Left lobe of liver (tissue), 2 donors: ENCODE measurements around the gene GEN1. TPM values are rescaled to one million over a fixed set of nuclear protein-coding genes. Genes with fewer than 3 reads are reported as not detected.
A peak's percentile ranks its signal among the peaks of the same experiment; 100 is the strongest.

Experiments
- ATAC-seq: fragments of 200-7000 bp; cut with Tn5 transposase; one replicate; pipeline ENCODE4 v1.9.1; 2020; ENCODE audit warnings: mild to moderate bottlenecking, moderate library complexity
- DNase-seq: peaks from one replicate; pipeline ENCODE4 v3.0.0-alpha.2; 2020; ENCODE audit warnings: low spot score
- total RNA-seq: library from RNA; stranded (reverse); gene quantifications from one replicate; pipeline ENCODE4 v1.2.1, GENCODE V29; 2021
- donor health status: DM: no; HTN: no; CAD: no; lungs with moderate emphysema.
- donor health status: DM: no; HTN: yes; CAD: no.

GEN1 gene
- total RNA-seq, 1 donor from 2014 or later, result 5.8 TPM

DNA sequence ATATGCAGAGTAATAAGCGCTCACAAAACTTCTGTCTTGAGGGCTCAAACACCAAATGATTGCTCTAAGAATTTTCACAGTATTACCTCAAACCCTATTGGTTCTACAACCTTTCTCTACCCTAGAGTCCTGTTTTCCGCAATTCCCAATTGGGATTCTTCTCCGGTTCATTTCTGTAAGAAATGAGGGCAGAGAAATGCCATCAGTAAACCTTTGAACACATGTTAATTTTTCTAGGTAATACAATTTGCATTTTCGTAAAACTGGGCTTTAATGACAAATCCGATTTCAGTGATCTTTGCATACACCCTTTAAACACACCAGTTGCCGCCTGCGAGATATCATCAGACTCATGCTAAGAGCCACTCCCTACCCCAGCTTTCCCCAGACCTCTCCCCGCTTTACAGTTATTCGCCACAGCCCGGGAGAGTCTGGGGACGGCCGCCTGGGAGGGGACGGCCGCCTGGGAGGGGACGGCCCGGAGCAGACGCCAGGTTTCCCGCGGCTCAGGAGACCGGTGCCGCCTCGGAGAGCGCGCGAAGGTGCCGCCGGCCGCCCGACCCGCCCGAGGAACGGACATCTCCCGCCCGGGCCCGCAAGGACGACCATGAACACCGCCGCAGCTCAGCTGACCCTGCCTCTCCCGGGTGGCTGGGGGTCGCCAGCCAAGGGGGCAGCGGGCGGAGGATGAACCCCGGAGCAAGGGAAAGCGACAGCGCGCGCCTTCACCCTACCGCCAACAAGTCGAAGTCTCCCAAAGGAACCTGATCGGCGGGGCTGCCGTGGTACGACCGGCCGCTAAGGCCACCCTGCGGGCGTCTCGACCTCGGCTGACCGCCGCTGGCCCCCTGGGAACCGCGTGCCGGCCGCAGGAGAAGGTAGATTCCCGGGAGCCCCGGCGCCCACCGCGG lies 791 bp upstream of the GEN1 start:
- peak; percentile 79 for DNase-seq
- peak; percentile 85 for ATAC-seq

DNA sequence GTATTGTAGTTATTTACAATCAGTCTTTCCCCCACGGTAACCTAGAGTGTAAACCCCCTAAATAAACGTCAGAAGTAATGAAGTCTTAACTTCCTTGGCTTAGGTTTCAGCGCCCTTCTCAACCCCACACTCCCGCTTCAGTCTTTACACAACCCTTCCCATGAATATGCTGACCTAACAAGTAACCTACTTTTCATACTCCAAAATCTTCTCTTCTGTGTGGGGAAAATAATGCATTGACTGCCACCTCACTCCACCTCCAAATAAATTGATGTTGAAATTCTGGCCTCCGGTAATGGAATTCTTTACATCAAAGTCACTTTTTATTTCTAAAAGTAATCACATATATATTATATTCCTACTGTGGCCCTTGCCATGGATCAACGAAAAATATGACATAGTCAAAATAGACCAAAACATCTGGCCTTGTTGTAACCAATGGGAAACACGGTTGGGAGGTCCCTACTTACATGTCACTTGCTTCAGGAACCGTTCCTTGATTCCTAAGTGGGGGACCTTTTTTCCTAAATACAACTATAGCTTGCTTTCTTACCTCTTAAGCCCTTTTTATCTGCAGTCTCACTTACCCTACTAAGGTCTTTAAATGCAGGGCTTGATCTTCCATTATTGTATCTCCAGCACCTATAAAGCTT lies 961 bp downstream of the GEN1 start:
- DNase-seq (no peak), ATAC-seq (no peak)

- no peak for ATAC-seq
Measured at GRCh38 chr2:17756668-17757067, 2.7 kb downstream of the GEN1 start.

GRCh38 chr2:17757321-17757720 lies 3.4 kb downstream of the GEN1 start:
- DNase-seq (no peak), ATAC-seq (peak; percentile 44)

More at GRCh38 chr2:17756668-17757067, 2.7 kb downstream of the GEN1 start:
- DNase-seq, result no peak

GRCh38 chr2:17758118-17758517 lies 4.2 kb downstream of the GEN1 start:
- DNase-seq, result no peak
- no peak for ATAC-seq

- ATAC-seq, result peak; percentile 40
- DNase-seq, result peak; percentile 65
Measured at GRCh38 chr2:17759805-17760204, 5.9 kb downstream of the GEN1 start.

GRCh38 chr2:17762451-17762850 lies 8.5 kb downstream of the GEN1 start:
- ATAC-seq (no peak), DNase-seq (no peak)

GRCh38 chr2:17763641-17764333 lies 9.8 kb downstream of the GEN1 start:
- peak; percentile 71 for ATAC-seq
- peak; percentile 60 for DNase-seq

DNA sequence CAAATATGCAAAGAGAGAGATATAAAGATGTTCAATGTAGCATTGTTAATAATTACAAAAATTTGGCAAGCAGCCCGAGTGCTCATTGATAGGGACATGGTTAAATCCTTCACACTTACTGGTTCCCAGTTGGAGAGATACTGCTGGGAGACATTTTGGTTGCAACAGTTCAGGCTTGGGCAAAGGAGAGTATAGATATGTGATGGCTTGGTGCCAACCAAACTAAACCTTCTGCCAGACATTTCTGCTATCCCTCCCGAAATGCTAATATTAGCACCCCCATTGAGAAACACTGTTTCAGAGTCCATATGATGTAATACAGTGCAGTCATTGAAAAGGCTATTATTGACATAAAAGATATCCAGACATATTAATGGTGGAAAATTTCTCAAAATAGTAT lies 11.5 kb downstream of the GEN1 start:
- DNase-seq, result peak; percentile 76
- ATAC-seq, result peak; percentile 72

DNA sequence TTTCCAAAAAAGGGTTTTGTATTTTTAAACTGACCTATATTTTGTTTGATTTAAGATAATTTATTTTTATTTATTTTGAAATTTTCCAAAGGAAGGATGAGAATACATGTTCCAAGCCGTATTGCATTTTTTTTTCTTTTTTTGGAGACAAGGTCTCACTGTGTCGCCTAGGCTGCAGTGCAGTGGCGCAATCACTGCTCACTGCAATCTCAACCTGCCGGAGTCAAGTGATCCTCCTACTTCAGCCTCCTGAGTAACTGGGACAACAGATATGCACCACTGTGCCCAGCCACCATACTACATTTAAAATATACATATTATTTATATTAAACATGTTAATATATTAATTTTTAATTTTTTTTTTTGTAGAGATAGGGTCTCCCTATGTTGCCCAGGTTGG lies 15.0 kb downstream of the GEN1 start:
- ATAC-seq (peak; percentile 21), DNase-seq (no peak)

DNA sequence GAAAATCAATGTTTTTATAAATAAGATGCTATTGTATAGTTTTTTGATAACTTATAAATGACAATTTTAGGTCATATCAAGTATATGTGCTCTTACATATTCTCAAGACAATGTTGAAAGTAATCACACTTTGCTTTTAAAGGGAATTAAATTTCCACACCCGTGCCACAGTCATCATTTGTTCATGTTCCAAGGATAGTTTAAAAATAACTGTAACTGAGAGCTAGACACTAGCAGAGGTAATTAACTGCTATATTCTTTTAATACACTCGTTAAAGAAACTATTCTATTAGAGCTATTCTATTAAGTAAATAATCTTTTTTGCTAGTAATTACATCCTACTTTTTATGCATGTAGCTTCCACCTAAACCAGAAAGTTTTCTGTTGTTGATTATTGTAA lies 18.0 kb downstream of the GEN1 start:
- DNase-seq (no peak), ATAC-seq (no peak)

DNA sequence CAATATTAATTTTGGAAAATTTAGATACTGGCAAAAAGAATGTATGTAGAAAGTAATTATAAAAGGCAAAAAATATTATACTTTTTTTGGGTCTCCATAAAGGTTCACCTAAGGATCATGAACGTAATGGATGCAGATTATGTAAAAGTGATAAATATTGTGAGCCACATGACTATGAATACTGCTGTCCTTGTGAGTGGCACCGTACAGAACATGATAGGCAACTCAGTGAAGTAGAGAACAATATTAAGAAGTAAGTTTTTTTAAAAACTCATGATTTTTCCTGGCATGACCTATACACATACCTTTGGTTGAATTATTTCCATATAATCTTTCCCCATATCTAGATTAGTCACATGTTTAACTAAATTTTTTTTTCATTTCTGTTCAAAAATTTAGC lies 18.6 kb downstream of the GEN1 start:
- no peak for DNase-seq
- ATAC-seq, result no peak

DNA sequence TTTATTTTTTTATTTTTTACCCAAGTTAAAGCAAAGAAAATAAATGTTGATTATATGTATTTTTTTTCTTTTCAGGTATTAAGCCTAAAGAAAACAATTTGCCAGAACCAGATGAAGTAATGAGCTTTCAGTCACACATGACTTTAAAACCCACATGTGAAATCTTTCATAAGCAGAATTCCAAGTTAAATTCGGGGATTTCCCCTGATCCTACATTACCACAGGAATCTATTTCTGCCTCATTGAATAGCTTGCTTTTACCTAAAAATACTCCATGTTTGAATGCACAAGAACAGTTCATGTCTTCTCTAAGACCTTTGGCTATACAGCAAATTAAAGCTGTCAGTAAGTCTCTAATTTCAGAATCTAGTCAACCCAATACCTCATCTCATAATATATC lies 26.6 kb downstream of the GEN1 start:
- ATAC-seq (no peak), DNase-seq (no peak)

GRCh38 chr2:17781482-17781881 lies 27.5 kb downstream of the GEN1 start:
- no peak for DNase-seq
- ATAC-seq, result no peak

GRCh38 chr2:17786727-17787126 lies 32.8 kb downstream of the GEN1 start:
- no peak for ATAC-seq

DNA sequence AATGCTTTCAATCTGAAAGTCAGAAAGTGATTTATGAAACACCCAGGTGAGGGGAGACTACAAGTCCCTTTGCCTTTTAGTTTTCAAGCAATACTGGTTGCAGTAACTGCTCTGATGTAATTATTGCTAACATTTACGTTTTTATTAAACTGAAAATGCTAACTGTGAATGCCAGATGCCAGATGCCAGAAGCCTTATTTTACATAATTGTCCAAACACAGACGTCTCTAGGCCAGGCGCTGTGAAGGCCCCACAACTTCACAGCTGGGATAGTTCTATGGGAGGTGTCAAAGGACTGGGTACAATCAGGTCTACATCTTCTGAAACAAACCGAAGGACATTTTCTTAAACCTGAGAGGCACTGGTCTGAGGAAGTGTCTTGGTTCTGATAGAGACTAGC lies 34.8 kb downstream of the GEN1 start:
- ATAC-seq, result no peak
- DNase-seq, result no peak

More at GRCh38 chr2:17786727-17787126, 32.8 kb downstream of the GEN1 start:
- no peak for DNase-seq

GRCh38 chr2:17790536-17790935 lies 36.6 kb downstream of the GEN1 start:
- no peak for DNase-seq
- no peak for ATAC-seq

- no peak for ATAC-seq
Measured at GRCh38 chr2:17791121-17791816, 37.3 kb downstream of the GEN1 start.

GRCh38 chr2:17791817-17792130 lies 37.8 kb downstream of the GEN1 start:
- DNase-seq, result no peak
- no peak for ATAC-seq

More at GRCh38 chr2:17791121-17791816, 37.3 kb downstream of the GEN1 start:
- DNase-seq, result no peak

- DNase-seq (no peak), ATAC-seq (no peak)
Measured at GRCh38 chr2:17792515-17792914, 38.6 kb downstream of the GEN1 start.

GRCh38 chr2:17793296-17793695 lies 39.4 kb downstream of the GEN1 start:
- DNase-seq, result no peak

More at GRCh38 chr2:17793296-17793695, 39.4 kb downstream of the GEN1 start:
- ATAC-seq, result no peak
